Body of pancreas (tissue), 4 donors: Measurements from ENCODE around the gene GTF2IRD1.

ENCODE experiments used
- CTCF ChIP-seq, 7 experiments: fragments of 450-650 bp in 4 of 7; fragments of 200-600 bp in 3 of 7; sonication (generic) in 3 of 7; IDR thresholded peaks; one replicate each; pipeline ENCODE4 v1.5.1; 2016 to 2019; ENCODE audit warnings: antibody characterized with exemption in 7 of 7
- POLR2A ChIP-seq, 3 donors: fragments of 450-650 bp; IDR thresholded peaks; one replicate each; pipeline ENCODE4 v1.6.1; 2016; ENCODE audit warnings: antibody characterized with exemption in 3 of 3, mild to moderate bottlenecking in 2 of 3

DNA sequence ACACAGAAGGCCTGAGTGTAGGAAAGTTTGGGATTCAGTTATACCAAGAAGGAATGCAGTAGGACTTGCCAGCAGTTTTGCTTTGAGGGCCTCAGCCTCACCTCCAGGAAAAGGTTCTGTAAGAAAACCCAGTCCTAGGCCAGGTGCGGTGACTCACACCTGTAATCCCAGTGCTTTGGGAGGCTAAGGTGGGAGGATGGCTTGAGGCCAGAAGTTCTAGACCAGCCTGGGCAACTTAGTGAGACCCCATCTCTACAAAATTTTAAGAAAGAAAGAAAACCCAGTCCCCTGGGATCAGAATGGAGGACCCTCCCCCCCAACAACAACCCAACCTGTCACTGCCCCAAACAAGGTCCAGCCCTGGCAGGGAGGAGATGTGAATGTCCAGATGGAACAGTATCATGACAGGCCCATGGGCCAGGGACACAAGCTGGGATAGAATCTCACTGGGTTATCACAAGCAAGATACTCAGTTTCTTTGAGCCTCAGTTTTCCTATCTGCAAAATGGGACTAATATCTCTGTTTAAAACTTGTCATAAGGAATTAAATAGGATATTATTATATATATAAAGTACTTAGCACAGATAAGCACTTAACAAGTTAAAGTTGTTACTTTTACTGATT lies 68.7 kb downstream of the GTF2IRD1 start:
- no peak for TF ChIP-seq POLR2A (IDR thresholded peaks at IDR 0.05)
- TF ChIP-seq CTCF (IDR thresholded peaks at IDR 0.05): no peak
